K562 (cell line): ENCODE measurements around the gene PBX2. TPM values are rescaled to one million over a fixed set of nuclear protein-coding genes. Genes with fewer than 3 reads are reported as not detected.
A peak's percentile ranks its signal among the peaks of the same experiment; 100 is the strongest.
"Not testable (repeated sequence)": the region's sequence is repeated elsewhere in the genome, so short reads cannot be mapped to it uniquely, and the experiment has no call there.

Experiments used
- ATAC-seq: fragments of 200-7000 bp; cut with Tn5 transposase; 3 replicates; pipeline ENCODE4 v1.9.1; 2020; ENCODE audit warnings: moderate library complexity
- BruUV-seq: library from RNA; stranded (reverse); fragments of 400-500 nt; replicated peaks from 2 replicates; lab custom pipeline; 2021; lab: Mats Ljungman, UMichigan
- CTCF ChIA-PET: fragments of 300-600 bp; formaldehyde crosslinking; extraction: SDS; loops from one replicate; lab custom pipeline; 2021; ENCODE audit warnings: low intra/inter-chr PET ratio; lab: Yijun Ruan, JAX
- POLR2A ChIA-PET: fragments of 300-600, 350-650 bp; sonication (Branson Sonifier 250); formaldehyde crosslinking; extraction: SDS; loops from one replicate; lab custom pipeline; 2021; ENCODE audit warnings: antibody characterized with exemption, inconsistent platforms; lab: Yijun Ruan, JAX
- DNase-seq, 4 experiments: peaks; one replicate each; pipeline versions ENCODE4 v3.0.0 to v3.0.0-alpha.2; 2011 to 2018; ENCODE audit warnings: low spot score in 3 of 4, mixed read lengths in 3 of 4; ENCODE audit errors: extremely low read depth in 1 of 4
- FAIRE-seq: peaks from 2 replicates; lab custom pipeline; 2011; peaks lifted over from hg19 to GRCh38; lab: Jason Lieb, UNC
- H2AFZ ChIP-seq: 2 replicates; pipeline ENCODE4 v1.6.0; 2011; ENCODE audit warnings: low read depth, low read length, control low read depth, inconsistent platforms
- H3K27ac ChIP-seq: fragments of 200-600 bp; 3 replicates; pipeline ENCODE4 v1.8.0; 2011; ENCODE audit warnings: low read depth, mild to moderate bottlenecking, control low read depth, inconsistent platforms, low read length, moderate library complexity, mixed read lengths; ENCODE audit errors: extremely low read depth
- H3K27me3 ChIP-seq, 2 experiments: fragments of 300-600 bp in 1 of 2; 2 replicates in 1 of 2; 3 replicates in 1 of 2; pipeline versions ENCODE4 v1.6.0 to v1.8.0; 2011; ENCODE audit warnings: inconsistent platforms in 2 of 2, low read length in 2 of 2, mild to moderate bottlenecking in 1 of 2, mixed read lengths in 1 of 2, moderate library complexity in 1 of 2; ENCODE audit not compliant: control insufficient read depth in 2 of 2, insufficient read depth in 2 of 2
- H3K36me3 ChIP-seq: fragments of 300-600 bp; 3 replicates; pipeline ENCODE4 v1.8.0; 2011; ENCODE audit warnings: mild to moderate bottlenecking, low read length, inconsistent platforms; ENCODE audit not compliant: control insufficient read depth, insufficient read depth
- H3K4me1 ChIP-seq, 2 experiments: fragments of 200-600 bp in 1 of 2; replicated peaks in 1 of 2; 2 replicates in 1 of 2; 3 replicates in 1 of 2; pipeline versions ENCODE4 v1.5.1 to v1.8.0; 2011; ENCODE audit warnings: inconsistent platforms in 2 of 2, low read length in 2 of 2, mild to moderate bottlenecking in 1 of 2, mixed read lengths in 1 of 2, moderate library complexity in 1 of 2; ENCODE audit not compliant: control insufficient read depth in 2 of 2, insufficient read depth in 2 of 2
- H3K4me2 ChIP-seq: 2 replicates; pipeline ENCODE4 v1.6.1; 2011; ENCODE audit warnings: low read length, control low read depth, inconsistent platforms, mixed read lengths; ENCODE audit not compliant: insufficient read depth
- H3K4me3 ChIP-seq: fragments of 200-600 bp; sonication (generic), shearing (Covaris generic); 2 replicates; pipeline ENCODE4 v1.5.1; 2016; ENCODE audit warnings: control low read depth, inconsistent platforms
- H3K79me2 ChIP-seq: fragments of 200-600 bp; 3 replicates; pipeline ENCODE4 v1.8.0; 2011; ENCODE audit warnings: low read length, inconsistent platforms; ENCODE audit not compliant: control insufficient read depth, insufficient read depth
- H3K9ac ChIP-seq, 2 experiments: 2 replicates each; pipeline versions ENCODE4 v1.6.0 to v1.6.1; 2011; ENCODE audit warnings: low read depth in 2 of 2, low read length in 2 of 2, control low read depth in 1 of 2, inconsistent platforms in 1 of 2, mild to moderate bottlenecking in 1 of 2, mixed read lengths in 1 of 2; ENCODE audit not compliant: insufficient read depth in 1 of 2
- H3K9me1 ChIP-seq: one replicate; pipeline ENCODE4 v1.6.0; 2011; ENCODE audit warnings: inconsistent platforms, mild to moderate bottlenecking, low read length, moderate library complexity; ENCODE audit not compliant: control insufficient read depth, insufficient read depth
- H3K9me3 ChIP-seq: replicated peaks from 2 replicates; pipeline ENCODE4 v1.5.1; 2011; ENCODE audit warnings: low read depth, low read length, inconsistent platforms; ENCODE audit not compliant: control insufficient read depth, insufficient read depth
- H4K20me1 ChIP-seq: replicated peaks from 2 replicates; pipeline ENCODE4 v1.6.1; 2011; ENCODE audit warnings: low read length, inconsistent platforms, mixed read lengths; ENCODE audit not compliant: control insufficient read depth, insufficient read depth
- GABPA ChIP-seq: fragments of 200-800 bp; sonication (Bioruptor generic); conservative IDR thresholded peaks from 2 replicates; pipeline ENCODE4 v1.6.1; 2016; ENCODE audit warnings: low read depth, missing genetic modification characterization, missing compliant biosample characterization
- JUN ChIP-seq, 2 experiments: sonication (generic) in 1 of 2; formaldehyde crosslinking in 1 of 2; IDR thresholded peaks; 2 replicates each; pipeline versions ENCODE4 v1.6.1 to v1.8.0; 2012 to 2022; ENCODE audit warnings: borderline replicate concordance in 2 of 2, mild to moderate bottlenecking in 2 of 2, improper control_type of control experiment in 1 of 2, low read depth in 1 of 2, low read length in 1 of 2, missing genetic modification reagents in 1 of 2
- SMARCA4 ChIP-seq: fragments of 450-650 bp; IDR thresholded peaks from 2 replicates; pipeline ENCODE4 v1.6.1; 2016
- SRSF7 ChIP-seq: fragments of 200-400 bp; formaldehyde crosslinking; optimal IDR thresholded peaks from 2 replicates; pipeline ENCODE3; 2017; ENCODE audit warnings: mild to moderate bottlenecking, low read depth, low read length
- WGBS: fragments of 100-300 bp; shearing (Covaris generic); methylation state at CpG from one replicate; pipeline ENCODE4 v1.1.6; 2016; ENCODE audit warnings: low coverage, mixed read lengths; ENCODE audit not compliant: insufficient coverage; ENCODE audit errors: missing lambda C conversion rate; 5-methylcytosine and 5-hydroxymethylcytosine counted together
- in situ Hi-C: fragments of 300-500 bp; cut with MboI; formaldehyde crosslinking; loops from 4 replicates; pipeline ENCODE4 v1.15.0; 2018; ENCODE audit warnings: inconsistent platforms, mixed read lengths
- intact Hi-C: fragments of 100-400 bp; cut with micrococcal nuclease; formaldehyde crosslinking; loops from 2 replicates; pipeline ENCODE4 v1.14.2; 2022
- polyA plus RNA-seq, 8 experiments: library from polyadenylated mRNA; depleted of rRNA in 4 of 8; stranded (reverse) in 5 of 8; unstranded in 3 of 8; fragments of >200 nt; fragmentation: Nextera tagmentation in 2 of 8; fragmentation: Illumina TruSeq in 1 of 8; extraction: Ambion mirVana in 2 of 8; extraction: Trizol in 1 of 8; gene quantifications; 2 replicates each; pipeline versions ENCODE4 v1.2.1 to v1.2.3, GENCODE V29; 2011 to 2014; ENCODE audit warnings: inconsistent platforms in 1 of 8, missing spikeins in 1 of 8
- total RNA-seq, 7 experiments: library from RNA; depleted of rRNA in 6 of 7; stranded (reverse); fragments of >200 nt in 6 of 7; fragmentation: Illumina TruSeq in 2 of 7; extraction: Trizol in 2 of 7; gene quantifications; 2 replicates each; pipeline versions ENCODE4 v1.2.1 to v1.2.3, GENCODE V29; 2011 to 2021; ENCODE audit warnings: low replicate concordance in 1 of 7
- TF ChIP-seq, protein P1 (sequence below), 2 experiments: fragments of 450-650 bp; IDR thresholded peaks; 2 replicates each; pipeline ENCODE4 v1.6.1; 2018; ENCODE audit warnings: mild to moderate bottlenecking in 2 of 2, low read depth in 1 of 2; ENCODE audit not compliant: partially characterized antibody in 2 of 2
- TF ChIP-seq, protein P2 (sequence below), 2 experiments: fragments of 450-650 bp in 1 of 2; sonication (generic) in 1 of 2; formaldehyde crosslinking in 1 of 2; IDR thresholded peaks in 1 of 2; conservative IDR thresholded peaks in 1 of 2; 2 replicates each; pipeline versions ENCODE4 v1.6.1 to v1.8.1; 2016 to 2023; ENCODE audit warnings: mild to moderate bottlenecking in 2 of 2, moderate library complexity in 2 of 2, inconsistent platforms in 1 of 2, missing genetic modification reagents in 1 of 2

The PBX2 gene
- total and polyA plus RNA-seq, 9 of the 15 experiments (the other 6 are each of a cell fraction or from before 2014, with no cell fraction given) = 1.9 to 134 (median 62.5) TPM

DNA sequence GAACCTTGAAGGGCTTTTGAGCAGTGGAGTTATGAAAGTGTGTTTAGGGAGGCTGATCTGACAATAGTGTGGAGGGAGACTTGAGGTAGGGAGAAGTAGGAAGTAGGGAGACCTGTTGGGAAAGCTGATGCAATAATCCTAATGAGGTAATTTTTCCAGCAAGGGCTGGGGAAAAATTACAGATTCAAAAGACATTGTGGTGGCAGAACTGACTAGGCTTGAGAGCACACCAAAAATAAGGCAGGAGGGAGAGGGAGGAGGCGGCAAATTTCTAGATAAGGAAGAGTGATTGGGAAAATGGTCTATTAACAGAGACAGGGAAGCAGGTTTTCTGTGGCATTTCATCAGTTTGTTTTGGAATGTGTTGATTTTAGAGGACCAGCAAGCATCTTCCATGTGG, 43.7 kb downstream of the PBX2 start (continued):
- TF ChIP-seq, protein P1, sequence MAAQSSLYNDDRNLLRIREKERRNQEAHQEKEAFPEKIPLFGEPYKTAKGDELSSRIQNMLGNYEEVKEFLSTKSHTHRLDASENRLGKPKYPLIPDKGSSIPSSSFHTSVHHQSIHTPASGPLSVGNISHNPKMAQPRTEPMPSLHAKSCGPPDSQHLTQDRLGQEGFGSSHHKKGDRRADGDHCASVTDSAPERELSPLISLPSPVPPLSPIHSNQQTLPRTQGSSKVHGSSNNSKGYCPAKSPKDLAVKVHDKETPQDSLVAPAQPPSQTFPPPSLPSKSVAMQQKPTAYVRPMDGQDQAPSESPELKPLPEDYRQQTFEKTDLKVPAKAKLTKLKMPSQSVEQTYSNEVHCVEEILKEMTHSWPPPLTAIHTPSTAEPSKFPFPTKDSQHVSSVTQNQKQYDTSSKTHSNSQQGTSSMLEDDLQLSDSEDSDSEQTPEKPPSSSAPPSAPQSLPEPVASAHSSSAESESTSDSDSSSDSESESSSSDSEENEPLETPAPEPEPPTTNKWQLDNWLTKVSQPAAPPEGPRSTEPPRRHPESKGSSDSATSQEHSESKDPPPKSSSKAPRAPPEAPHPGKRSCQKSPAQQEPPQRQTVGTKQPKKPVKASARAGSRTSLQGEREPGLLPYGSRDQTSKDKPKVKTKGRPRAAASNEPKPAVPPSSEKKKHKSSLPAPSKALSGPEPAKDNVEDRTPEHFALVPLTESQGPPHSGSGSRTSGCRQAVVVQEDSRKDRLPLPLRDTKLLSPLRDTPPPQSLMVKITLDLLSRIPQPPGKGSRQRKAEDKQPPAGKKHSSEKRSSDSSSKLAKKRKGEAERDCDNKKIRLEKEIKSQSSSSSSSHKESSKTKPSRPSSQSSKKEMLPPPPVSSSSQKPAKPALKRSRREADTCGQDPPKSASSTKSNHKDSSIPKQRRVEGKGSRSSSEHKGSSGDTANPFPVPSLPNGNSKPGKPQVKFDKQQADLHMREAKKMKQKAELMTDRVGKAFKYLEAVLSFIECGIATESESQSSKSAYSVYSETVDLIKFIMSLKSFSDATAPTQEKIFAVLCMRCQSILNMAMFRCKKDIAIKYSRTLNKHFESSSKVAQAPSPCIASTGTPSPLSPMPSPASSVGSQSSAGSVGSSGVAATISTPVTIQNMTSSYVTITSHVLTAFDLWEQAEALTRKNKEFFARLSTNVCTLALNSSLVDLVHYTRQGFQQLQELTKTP (IDR thresholded peaks at IDR 0.05; ENCODE audit: low read depth in 1 of 2, partially characterized antibody in 2 of 2) = peak in 1 of 2 experiments; percentile 11
- TF ChIP-seq SRSF7 (no peak), SMARCA4 (0 out of 2 replicates have a peak, but pooled peaks have one; percentile 28), JUN (IDR thresholded peaks at IDR 0.05; ENCODE audit: borderline replicate concordance, low read depth, low read length) (0 out of 2 replicates have a peak, but pooled peaks have one; percentile 38), JUN (CRISPR knock-in tag; IDR thresholded peaks at IDR 0.05; ENCODE audit: borderline replicate concordance) (no peak), GABPA (0 out of 2 replicates have a peak, but pooled peaks have one; percentile 3)
- TF ChIP-seq, protein P2, sequence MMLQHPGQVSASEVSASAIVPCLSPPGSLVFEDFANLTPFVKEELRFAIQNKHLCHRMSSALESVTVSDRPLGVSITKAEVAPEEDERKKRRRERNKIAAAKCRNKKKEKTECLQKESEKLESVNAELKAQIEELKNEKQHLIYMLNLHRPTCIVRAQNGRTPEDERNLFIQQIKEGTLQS (IDR thresholded peaks at IDR 0.05) = peak; percentile 86
- TF ChIP-seq, protein P2 (CRISPR knock-in tag; conservative IDR thresholded peaks at IDR 0.05) = no peak

DNA sequence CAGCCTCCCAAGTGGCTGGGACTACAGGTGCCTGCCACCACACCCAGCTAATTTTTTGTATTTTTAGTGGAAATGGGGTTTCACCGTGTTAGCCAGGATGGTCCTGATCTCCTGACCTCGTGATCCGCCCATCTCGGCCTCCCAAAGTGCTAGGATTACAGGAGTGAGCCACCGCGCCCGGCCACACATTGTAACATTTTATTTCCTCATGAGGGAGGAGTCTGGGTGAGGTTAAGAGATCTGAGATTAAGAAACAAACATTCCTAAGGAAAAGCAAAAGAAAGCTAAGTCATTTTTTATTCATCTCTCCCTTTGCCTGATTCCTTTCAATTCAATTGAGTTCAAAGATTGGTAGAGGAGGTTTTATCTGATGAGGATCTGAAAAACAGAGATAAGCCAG, 45.8 kb downstream of the PBX2 start:
- H3K9me3 ChIP-seq, DNase-seq, BruUV-seq, H3K79me2 ChIP-seq, H2AFZ ChIP-seq, H3K9ac ChIP-seq, H3K27ac ChIP-seq, intact Hi-C loops, H3K4me2 ChIP-seq, H3K4me3 ChIP-seq, in situ Hi-C loops, ATAC-seq, H3K9me1 ChIP-seq, H3K27me3 ChIP-seq, H3K36me3 ChIP-seq, CTCF ChIA-PET, H4K20me1 ChIP-seq, FAIRE-seq: not testable (repeated sequence)
- H3K4me1 ChIP-seq = peaks cover 11 to 18% of the 10 kb centered on the region in 2 experiments
- POLR2A ChIA-PET = interaction anchor here (0.7 to 4.2 kb wide), 4 partner anchors 9 to 32 kb away, joined by 3 to 13 read pairs (median 6); partner anchors contain the start of gene EGFL8
- 19% methylated on average over 7 of the region's 7 CpGs for WGBS
